ENCODE data around the gene LARP4B. TPM values are rescaled to one million over a fixed set of nuclear protein-coding genes. Genes with fewer than 3 reads are reported as not detected.
A peak's percentile ranks its signal among the peaks of the same experiment; 100 is the strongest.

LARP4B gene
- total RNA-seq, 1 donor from 2014 or later, result 31.1 TPM

DNA sequence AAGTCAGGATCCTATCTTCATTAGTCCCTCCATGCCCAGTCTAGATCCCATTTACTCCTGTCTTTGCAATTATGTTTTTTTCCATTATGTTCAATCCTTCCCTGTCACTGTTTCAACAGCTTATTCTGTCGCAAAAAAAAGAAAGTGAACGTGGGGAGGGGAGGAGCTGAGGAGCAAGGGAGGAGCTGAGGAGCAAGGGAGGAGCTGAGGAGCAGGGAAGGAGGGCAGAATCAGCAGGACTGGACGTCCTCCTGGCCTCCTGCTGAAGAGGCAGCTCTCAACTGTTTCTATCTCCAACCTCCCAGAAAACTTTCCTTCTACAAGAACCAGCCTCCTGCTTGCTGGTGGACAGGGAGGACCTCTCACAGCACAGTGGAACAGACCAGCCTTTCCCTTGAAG lies 26.0 kb downstream of the LARP4B start:
- TF ChIP-seq, protein P1, sequence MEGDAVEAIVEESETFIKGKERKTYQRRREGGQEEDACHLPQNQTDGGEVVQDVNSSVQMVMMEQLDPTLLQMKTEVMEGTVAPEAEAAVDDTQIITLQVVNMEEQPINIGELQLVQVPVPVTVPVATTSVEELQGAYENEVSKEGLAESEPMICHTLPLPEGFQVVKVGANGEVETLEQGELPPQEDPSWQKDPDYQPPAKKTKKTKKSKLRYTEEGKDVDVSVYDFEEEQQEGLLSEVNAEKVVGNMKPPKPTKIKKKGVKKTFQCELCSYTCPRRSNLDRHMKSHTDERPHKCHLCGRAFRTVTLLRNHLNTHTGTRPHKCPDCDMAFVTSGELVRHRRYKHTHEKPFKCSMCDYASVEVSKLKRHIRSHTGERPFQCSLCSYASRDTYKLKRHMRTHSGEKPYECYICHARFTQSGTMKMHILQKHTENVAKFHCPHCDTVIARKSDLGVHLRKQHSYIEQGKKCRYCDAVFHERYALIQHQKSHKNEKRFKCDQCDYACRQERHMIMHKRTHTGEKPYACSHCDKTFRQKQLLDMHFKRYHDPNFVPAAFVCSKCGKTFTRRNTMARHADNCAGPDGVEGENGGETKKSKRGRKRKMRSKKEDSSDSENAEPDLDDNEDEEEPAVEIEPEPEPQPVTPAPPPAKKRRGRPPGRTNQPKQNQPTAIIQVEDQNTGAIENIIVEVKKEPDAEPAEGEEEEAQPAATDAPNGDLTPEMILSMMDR (IDR thresholded peaks at IDR 0.05; ENCODE audit: insufficient read depth, low read length, severe bottlenecking), result no peak
- no peak overlapping the region for H3K4me3 ChIP-seq (ENCODE audit: low read depth, low read length)
- DNase-seq (ENCODE audit: low read depth), result no peak
- no peak for FAIRE-seq
- peaks cover 12% of the 10 kb centered on the region for H3K36me3 ChIP-seq (ENCODE audit: control insufficient read depth, insufficient read depth, low read length)
- H3K27me3 ChIP-seq (ENCODE audit: control insufficient read depth, insufficient read depth, low read length), result no peaks in the 10 kb centered on the region

- DNase-seq (ENCODE audit: low read depth) (no peak), FAIRE-seq (no peak)
- H3K4me3 ChIP-seq (ENCODE audit: low read depth, low read length), result no peak overlapping the region
- H3K36me3 ChIP-seq (ENCODE audit: control insufficient read depth, insufficient read depth, low read length), result peaks cover 11% of the 10 kb centered on the region
- no peaks in the 10 kb centered on the region for H3K27me3 ChIP-seq (ENCODE audit: control insufficient read depth, insufficient read depth, low read length)
- TF ChIP-seq, protein P1 (IDR thresholded peaks at IDR 0.05; ENCODE audit: insufficient read depth, low read length, severe bottlenecking), result no peak
These were observed 27.1 kb downstream of the LARP4B start for GRCh38 chr10:904403-904802.

DNA sequence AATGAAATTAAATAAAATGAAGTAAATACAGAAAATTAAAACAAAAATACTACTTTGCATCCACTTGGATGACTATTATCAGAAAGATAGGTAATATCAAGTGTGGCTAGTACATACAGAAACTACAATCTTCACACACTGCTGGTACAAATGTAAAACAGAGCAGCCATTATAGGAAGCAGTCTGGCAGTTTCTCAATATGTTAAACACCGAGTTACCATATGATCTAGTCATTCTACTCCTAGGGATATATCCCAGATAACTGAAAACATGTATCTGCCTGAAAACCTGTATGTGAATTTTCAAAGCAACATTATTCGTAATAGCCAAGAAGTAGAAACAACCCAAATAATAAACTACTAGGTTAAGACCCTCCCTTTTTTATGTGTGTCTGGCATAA lies 33.4 kb downstream of the LARP4B start:
- TF ChIP-seq, protein P1 (IDR thresholded peaks at IDR 0.05; ENCODE audit: insufficient read depth, low read length, severe bottlenecking), result no peak
- peaks cover 2% of the 10 kb centered on the region for H3K36me3 ChIP-seq (ENCODE audit: control insufficient read depth, insufficient read depth, low read length)
- FAIRE-seq, result no peak

DNA sequence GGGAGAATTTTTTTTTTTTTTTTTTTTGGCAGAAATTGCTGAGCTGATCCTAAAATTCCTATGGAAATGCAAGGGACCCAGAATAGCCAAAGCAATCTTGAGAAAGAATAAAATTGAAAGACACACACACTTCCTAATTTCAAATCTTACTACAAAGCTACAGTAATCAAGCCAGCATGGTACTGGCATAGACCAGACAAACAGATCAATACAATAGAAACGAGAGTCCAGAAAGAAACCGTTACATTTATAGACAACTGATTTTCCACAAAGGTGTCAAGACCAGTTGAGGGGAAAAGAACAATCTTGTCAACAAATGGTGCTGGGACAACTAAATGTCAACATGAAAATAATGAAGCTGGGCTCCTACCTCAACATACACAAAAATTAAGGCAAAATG lies 34.5 kb downstream of the LARP4B start:
- TF ChIP-seq, protein P1 (IDR thresholded peaks at IDR 0.05; ENCODE audit: insufficient read depth, low read length, severe bottlenecking), result no peak
- DNase-seq (ENCODE audit: low read depth) (no peak), FAIRE-seq (no peak)
- no peak overlapping the region for H3K4me3 ChIP-seq (ENCODE audit: low read depth, low read length)
- H3K36me3 ChIP-seq (ENCODE audit: control insufficient read depth, insufficient read depth, low read length), result peaks cover 2% of the 10 kb centered on the region
- no peaks in the 10 kb centered on the region for H3K27me3 ChIP-seq (ENCODE audit: control insufficient read depth, insufficient read depth, low read length)

More for the DNA sequence above, 33.4 kb downstream of the LARP4B start:
- DNase-seq (ENCODE audit: low read depth), result no peak
- no peaks in the 10 kb centered on the region for H3K27me3 ChIP-seq (ENCODE audit: control insufficient read depth, insufficient read depth, low read length)
- no peak overlapping the region for H3K4me3 ChIP-seq (ENCODE audit: low read depth, low read length)

DNA sequence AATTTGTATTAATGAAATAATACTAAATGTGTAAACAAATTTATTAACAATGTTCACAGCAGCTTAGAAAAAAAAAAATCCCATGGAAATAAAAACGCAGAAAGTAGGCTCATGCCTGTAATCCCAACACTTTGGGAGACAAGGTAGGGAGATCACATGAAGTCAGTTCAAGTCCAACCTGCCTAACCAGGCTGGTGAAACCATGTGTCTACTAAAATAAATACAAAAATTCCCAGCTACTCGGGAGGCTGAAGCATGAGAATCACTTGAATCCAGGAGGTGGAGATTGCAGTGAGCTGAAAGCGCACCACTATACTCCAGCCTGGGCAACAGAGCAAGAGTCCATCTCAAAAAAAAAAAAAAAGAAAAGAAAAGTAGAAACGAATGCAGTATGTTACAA lies 36.2 kb downstream of the LARP4B start:
- no peaks in the 10 kb centered on the region for H3K27me3 ChIP-seq (ENCODE audit: control insufficient read depth, insufficient read depth, low read length)
- DNase-seq (ENCODE audit: low read depth), result peak; percentile 11
- TF ChIP-seq, protein P1 (IDR thresholded peaks at IDR 0.05; ENCODE audit: insufficient read depth, low read length, severe bottlenecking), result no peak
- peaks cover 2% of the 10 kb centered on the region for H3K36me3 ChIP-seq (ENCODE audit: control insufficient read depth, insufficient read depth, low read length)
- H3K4me3 ChIP-seq (ENCODE audit: low read depth, low read length), result no peak overlapping the region
- no peak for FAIRE-seq

DNA sequence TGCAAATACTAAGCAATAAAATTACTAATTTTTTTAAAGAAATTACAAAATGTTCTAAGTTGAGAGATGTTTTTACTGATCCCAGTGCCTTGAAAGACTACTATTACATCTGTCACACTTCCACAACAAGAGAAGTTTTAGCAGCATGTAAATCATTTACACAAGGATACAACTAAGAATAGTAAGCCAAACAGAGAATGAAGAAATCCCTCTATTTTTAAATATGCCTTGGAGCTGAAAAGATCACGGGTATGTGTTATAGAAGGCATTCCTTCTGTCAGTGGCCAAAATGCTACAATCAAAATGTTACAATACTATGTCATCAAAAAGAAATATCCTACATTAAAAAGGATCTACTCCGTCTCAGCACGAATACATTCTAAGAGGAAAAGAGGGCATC lies 52.6 kb downstream of the LARP4B start:
- DNase-seq (ENCODE audit: low read depth) (no peak), FAIRE-seq (no peak)
- Histone ChIP-seq H3K36me3 (ENCODE audit: control insufficient read depth, insufficient read depth, low read length) (peaks cover 18% of the 10 kb centered on the region), H3K27me3 (ENCODE audit: control insufficient read depth, insufficient read depth, low read length) (no peaks in the 10 kb centered on the region), H3K4me3 (ENCODE audit: low read depth, low read length) (no peak overlapping the region)
- TF ChIP-seq, protein P1 (IDR thresholded peaks at IDR 0.05; ENCODE audit: insufficient read depth, low read length, severe bottlenecking), result no peak
